HepG2 (cell line): ENCODE data around the gene UTS2R. TPM values are rescaled to one million over a fixed set of nuclear protein-coding genes. Genes with fewer than 3 reads are reported as not detected.

Source experiments
- ATAC-seq: fragments of 200-7000 bp; cut with Tn5 transposase; 3 replicates; pipeline ENCODE4 v1.9.1; 2020; ENCODE audit warnings: mild to moderate bottlenecking, moderate library complexity
- BruUV-seq: library from RNA; stranded (reverse); fragments of 400-500 nt; replicated peaks from 2 replicates; lab custom pipeline; 2021; lab: Mats Ljungman, UMichigan
- CTCF ChIA-PET: fragments of 300-600 bp; formaldehyde crosslinking; extraction: SDS; loops from one replicate; lab custom pipeline; 2021; ENCODE audit warnings: low total read pairs, inconsistent platforms, low intra/inter-chr PET ratio; lab: Yijun Ruan, JAX
- POLR2A ChIA-PET: fragments of 350-600 bp; sonication (Branson Sonifier 250); formaldehyde crosslinking; loops from one replicate; lab custom pipeline; 2020; ENCODE audit warnings: antibody characterized with exemption, inconsistent platforms; lab: Yijun Ruan, JAX
- DNase-seq: peaks from one replicate; pipeline ENCODE4 v3.0.0-alpha.2; 2015; ENCODE audit warnings: low spot score
- FAIRE-seq: peaks from 3 replicates; lab custom pipeline; 2011; peaks lifted over from hg19 to GRCh38; lab: Jason Lieb, UNC
- H2AFZ ChIP-seq: one replicate; pipeline ENCODE4 v1.6.1; 2011; ENCODE audit warnings: low read length, inconsistent platforms
- H3K27ac ChIP-seq: fragments of 300-600 bp; 3 replicates; pipeline ENCODE4 v1.8.0; 2011; ENCODE audit warnings: mixed run types, mild to moderate bottlenecking, mixed read lengths, low read length, inconsistent platforms; ENCODE audit not compliant: insufficient read depth; ENCODE audit errors: extremely low read length
- H3K27me3 ChIP-seq, 2 experiments: fragments of 200-600 bp in 1 of 2; 2 replicates in 1 of 2; 3 replicates in 1 of 2; pipeline versions ENCODE4 v1.6.0 to v1.8.0; 2011; ENCODE audit warnings: low read length in 2 of 2, mild to moderate bottlenecking in 2 of 2, moderate library complexity in 2 of 2, inconsistent platforms in 1 of 2; ENCODE audit not compliant: insufficient read depth in 2 of 2, control insufficient read depth in 1 of 2
- H3K36me3 ChIP-seq, 2 experiments: fragments of 200-600 bp in 1 of 2; replicated peaks in 1 of 2; 2 replicates in 1 of 2; 3 replicates in 1 of 2; pipeline versions ENCODE4 v1.5.1 to v1.8.0; 2011; ENCODE audit warnings: low read length in 2 of 2, inconsistent platforms in 1 of 2; ENCODE audit not compliant: insufficient read depth in 2 of 2, control insufficient read depth in 1 of 2
- H3K4me1 ChIP-seq: 2 replicates; pipeline ENCODE4 v1.5.1; 2012; ENCODE audit warnings: low read length, inconsistent platforms; ENCODE audit not compliant: insufficient read depth
- H3K4me2 ChIP-seq: 2 replicates; pipeline ENCODE4 v1.6.0; 2011; ENCODE audit warnings: low read depth, low read length, inconsistent platforms
- H3K4me3 ChIP-seq, 3 experiments: fragments of 200-600 bp in 1 of 3; sonication (generic), shearing (Covaris generic) in 1 of 3; replicated peaks in 1 of 3; 2 replicates each; pipeline ENCODE4 v1.5.1; 2011 to 2016; ENCODE audit warnings: low read length in 3 of 3, inconsistent platforms in 2 of 3, low read depth in 2 of 3, mild to moderate bottlenecking in 2 of 3, control low read depth in 1 of 3, mixed read lengths in 1 of 3; ENCODE audit not compliant: insufficient read depth in 1 of 3
- H3K79me2 ChIP-seq: one replicate; pipeline ENCODE4 v1.6.1; 2011; ENCODE audit warnings: low read length, inconsistent platforms; ENCODE audit not compliant: insufficient read depth
- H3K9ac ChIP-seq: 2 replicates; pipeline ENCODE4 v1.6.0; 2011; ENCODE audit warnings: mild to moderate bottlenecking, low read depth, low read length, inconsistent platforms; ENCODE audit not compliant: insufficient read depth
- H3K9me3 ChIP-seq: 2 replicates; pipeline ENCODE4 v1.5.1; 2012; ENCODE audit warnings: mild to moderate bottlenecking, low read length
- H4K20me1 ChIP-seq: 2 replicates; pipeline ENCODE4 v1.6.0; 2011; ENCODE audit warnings: inconsistent platforms, mild to moderate bottlenecking, low read length, moderate library complexity; ENCODE audit not compliant: insufficient read depth
- AGO2 ChIP-seq: fragments of 200-400 bp; formaldehyde crosslinking; optimal IDR thresholded peaks from 2 replicates; pipeline ENCODE3; 2017; ENCODE audit warnings: mild to moderate bottlenecking, low read depth, low read length, moderate library complexity
- BRCA1 ChIP-seq: sonication (generic); formaldehyde crosslinking; IDR thresholded peaks from 2 replicates; pipeline ENCODE4 v1.4.0; 2020; ENCODE audit warnings: missing genetic modification reagents
- FOXK2 ChIP-seq: fragments of 450-650 bp; IDR thresholded peaks from 2 replicates; pipeline ENCODE4 v1.6.1; 2016
- HES4 ChIP-seq: sonication (generic); formaldehyde crosslinking; IDR thresholded peaks from 2 replicates; pipeline ENCODE4 v1.9.0; 2021; ENCODE audit warnings: mild to moderate bottlenecking, missing genetic modification reagents, borderline replicate concordance
- ISX ChIP-seq: sonication (generic); formaldehyde crosslinking; conservative IDR thresholded peaks from 2 replicates; pipeline ENCODE4 v1.5.0; 2020; ENCODE audit warnings: missing genetic modification reagents
- SAP130 ChIP-seq: IDR thresholded peaks from 2 replicates; pipeline ENCODE4 v1.6.1; 2016; ENCODE audit warnings: low read depth
- ZBED4 ChIP-seq: sonication (generic); formaldehyde crosslinking; IDR thresholded peaks from 2 replicates; pipeline ENCODE4 v1.4.0; 2020; ENCODE audit warnings: missing genetic modification reagents, borderline replicate concordance
- ZBTB46 ChIP-seq: sonication (generic); formaldehyde crosslinking; IDR thresholded peaks from 2 replicates; pipeline ENCODE4 v1.4.0; 2020; ENCODE audit warnings: mild to moderate bottlenecking, missing genetic modification reagents, borderline replicate concordance
- ZNF329 ChIP-seq: sonication (generic); formaldehyde crosslinking; IDR thresholded peaks from 2 replicates; pipeline ENCODE4 v1.9.0; 2021; ENCODE audit warnings: low read depth, mild to moderate bottlenecking, missing genetic modification reagents
- WGBS: methylation state at CpG from one replicate; pipeline ENCODE4 v1.1.6; 2017; ENCODE audit warnings: low lambda C conversion rate; 5-methylcytosine and 5-hydroxymethylcytosine counted together
- in situ Hi-C: cut with HindIII; loops from 2 replicates; pipeline ENCODE4 v1.10.0; 2017; ENCODE audit warnings: low pct_unique_long_range_greater_than_20kb; ENCODE audit not compliant: extremely low pct_ligation_motif_present
- intact Hi-C: fragments of 100-400 bp; cut with micrococcal nuclease; formaldehyde crosslinking; loops from one replicate; pipeline ENCODE4 v1.10.0; 2022; ENCODE audit not compliant: unreplicated experiment
- polyA plus RNA-seq, 8 experiments: library from polyadenylated mRNA; depleted of rRNA in 3 of 8; stranded (reverse) in 7 of 8; unstranded in 1 of 8; fragments of >200 nt; fragmentation: Illumina TruSeq in 4 of 8; extraction: Trizol in 4 of 8; gene quantifications; 2 replicates each; pipeline versions ENCODE4 v1.2.1 to v1.2.3, GENCODE V29; 2011 to 2016; ENCODE audit warnings: low read depth in 4 of 8, missing spikeins in 1 of 8, mixed read lengths in 1 of 8; ENCODE audit not compliant: insufficient read depth in 1 of 8
- total RNA-seq, 5 experiments: library from RNA; depleted of rRNA; stranded (reverse); fragments of >200 nt; fragmentation: Illumina TruSeq; extraction: Trizol; gene quantifications; 2 replicates each; pipeline ENCODE4 v1.2.3, GENCODE V29; 2016; ENCODE audit warnings: low read depth in 1 of 5

The UTS2R gene
- total and polyA plus RNA-seq, 2 of the 13 experiments (the other 11 are each of a cell fraction or from before 2014, with no cell fraction given) = 0.13 to 0.15 TPM

GRCh38 chr17:82322526-82323453 is 48.8 kb upstream of the UTS2R start:
- intact Hi-C loops (no loop called here), in situ Hi-C loops (loop anchor here (5.0 kb wide), 1 partner anchor 80 kb away; no protein-coding TSS in a partner anchor)
- ChIA-PET CTCF (interaction anchor here (3.1 kb wide), 1 partner anchor 22 kb away, joined by 26 read pairs; no protein-coding TSS in a partner anchor), POLR2A (interaction anchor here (1.2 to 20.8 kb wide), 3 partner anchors 22 to 31 kb away, joined by 7 to 270 read pairs (median 54); no protein-coding TSS in a partner anchor)
- H3K4me3 ChIP-seq = no peak overlapping the region
- no peak overlapping the region for H2AFZ ChIP-seq
- peak; percentile 21 for TF ChIP-seq AGO2
- TF ChIP-seq ZNF329 (CRISPR knock-in tag) = no peak
- H3K36me3 ChIP-seq = no peaks in the 10 kb centered on the region
- H3K4me1 ChIP-seq = peaks cover 90% of the 10 kb centered on the region
- no peak overlapping the region for H3K9ac ChIP-seq
- no peak overlapping the region for H3K27ac ChIP-seq
- ATAC-seq = no peak
- no peak overlapping the region for H3K4me2 ChIP-seq
- WGBS = 92% methylated on average over 28 of the region's 28 CpGs
- H4K20me1 ChIP-seq = no peaks in the 10 kb centered on the region
- no peak for FAIRE-seq
- H3K9me3 ChIP-seq = no peaks in the 10 kb centered on the region
- DNase-seq = no peak
- no peaks in the 10 kb centered on the region for H3K27me3 ChIP-seq
- no TSS peak for BruUV-seq
- no peaks in the 10 kb centered on the region for H3K79me2 ChIP-seq

GRCh38 chr17:82323514-82324234 is 47.9 kb upstream of the UTS2R start:
- ChIA-PET POLR2A (interaction anchor here (1.2 to 20.8 kb wide), 4 partner anchors 23 to 83 kb away, joined by 7 to 270 read pairs (median 47); no protein-coding TSS in a partner anchor), CTCF (no interaction called here)
- no peaks in the 10 kb centered on the region for H3K36me3 ChIP-seq
- no peak overlapping the region for H3K9ac ChIP-seq
- no peak for ATAC-seq
- no peaks in the 10 kb centered on the region for H4K20me1 ChIP-seq
- 80% methylated on average over 16 of the region's 21 CpGs for WGBS
- BruUV-seq = no TSS peak
- no peak overlapping the region for H3K4me2 ChIP-seq
- H3K27me3 ChIP-seq = no peaks in the 10 kb centered on the region
- peaks cover 90% of the 10 kb centered on the region for H3K4me1 ChIP-seq
- peaks cover 4% of the 10 kb centered on the region for H3K79me2 ChIP-seq
- no peak overlapping the region for H3K4me3 ChIP-seq
- no peaks in the 10 kb centered on the region for H3K9me3 ChIP-seq
- no peak for FAIRE-seq
- no peak for DNase-seq
- in situ Hi-C loops (loop anchor here (5.0 kb wide), 1 partner anchor 81 kb away; no protein-coding TSS in a partner anchor), intact Hi-C loops (no loop called here)
- no peak overlapping the region for H2AFZ ChIP-seq
- H3K27ac ChIP-seq = no peak overlapping the region
- TF ChIP-seq ZBTB46 (CRISPR knock-in tag) (no peak), ZBED4 (CRISPR knock-in tag) (no peak), BRCA1 (CRISPR knock-in tag) (no peak), HES4 (CRISPR knock-in tag) (0 out of 2 replicates have a peak, but pooled peaks have one; percentile 39), SAP130 (no peak), ISX (CRISPR knock-in tag) (no peak), FOXK2 (no peak)
